HepG2 (cell line): ENCODE measurements around the gene FAM43B. TPM values are rescaled to one million over a fixed set of nuclear protein-coding genes. Genes with fewer than 3 reads are reported as not detected.

ENCODE experiments used
- CCAR2 ChIP-seq: fragments of 200-400 bp; formaldehyde crosslinking; optimal IDR thresholded peaks from 2 replicates; pipeline ENCODE3; 2018; ENCODE audit warnings: low read depth, mild to moderate bottlenecking, low read length, moderate library complexity
- GTF3A ChIP-seq: sonication (generic); formaldehyde crosslinking; conservative IDR thresholded peaks from 2 replicates; pipeline ENCODE4 v1.4.0; 2020; ENCODE audit warnings: mild to moderate bottlenecking, missing genetic modification reagents
- HMG20B ChIP-seq: conservative IDR thresholded peaks from 2 replicates; pipeline ENCODE4 v1.6.1; 2016; ENCODE audit warnings: missing genetic modification reagents, missing compliant biosample characterization
- KLF16 ChIP-seq, 2 experiments: sonication (generic) in 1 of 2; formaldehyde crosslinking in 1 of 2; IDR thresholded peaks; 2 replicates each; pipeline versions ENCODE4 v1.6.1 to v1.8.0; 2016 to 2023; ENCODE audit warnings: missing genetic modification reagents in 2 of 2, missing compliant biosample characterization in 1 of 2
- MAF1 ChIP-seq: sonication (generic); formaldehyde crosslinking; IDR thresholded peaks from 2 replicates; pipeline ENCODE4 v1.5.0; 2020; ENCODE audit warnings: missing genetic modification reagents, borderline replicate concordance
- MEIS2 ChIP-seq: sonication (generic); formaldehyde crosslinking; IDR thresholded peaks from 2 replicates; pipeline ENCODE4 v1.9.0; 2021; ENCODE audit warnings: mild to moderate bottlenecking, missing genetic modification reagents
- NBN ChIP-seq: fragments of 450-650 bp; conservative IDR thresholded peaks from 2 replicates; pipeline ENCODE4 v1.6.1; 2017
- NFIC ChIP-seq: IDR thresholded peaks from 2 replicates; pipeline ENCODE4 v1.6.1; 2012; ENCODE audit warnings: mild to moderate bottlenecking, low read length, inconsistent platforms
- PHF8 ChIP-seq: sonication (generic); formaldehyde crosslinking; IDR thresholded peaks from 2 replicates; pipeline ENCODE4 v1.5.0; 2020; ENCODE audit warnings: missing genetic modification reagents
- SIX4 ChIP-seq: sonication (generic); formaldehyde crosslinking; IDR thresholded peaks from 2 replicates; pipeline ENCODE4 v1.4.0; 2020; ENCODE audit warnings: missing genetic modification reagents
- SOX6 ChIP-seq, 2 experiments: fragments of 450-650 bp in 1 of 2; sonication (generic) in 1 of 2; formaldehyde crosslinking in 1 of 2; IDR thresholded peaks; 2 replicates each; pipeline versions ENCODE4 v1.4.0 to v1.6.1; 2017 to 2020; ENCODE audit warnings: antibody characterized with exemption in 1 of 2, mild to moderate bottlenecking in 1 of 2, missing genetic modification reagents in 1 of 2
- SSRP1 ChIP-seq: IDR thresholded peaks from 2 replicates; pipeline ENCODE4 v1.6.1; 2016; ENCODE audit warnings: control low read depth
- TARDBP ChIP-seq: sonication (generic); formaldehyde crosslinking; IDR thresholded peaks from 2 replicates; pipeline ENCODE4 v1.8.0; 2022; ENCODE audit warnings: mild to moderate bottlenecking, missing genetic modification reagents
- TBX2 ChIP-seq: sonication (generic); formaldehyde crosslinking; IDR thresholded peaks from 2 replicates; pipeline ENCODE4 v1.5.0; 2020; ENCODE audit warnings: missing genetic modification reagents, mild to moderate bottlenecking, borderline replicate concordance
- U2AF1 ChIP-seq: fragments of 200-400 bp; formaldehyde crosslinking; optimal IDR thresholded peaks from 2 replicates; pipeline ENCODE3; 2017; ENCODE audit warnings: mild to moderate bottlenecking, low read depth, low read length
- ZEB1 ChIP-seq: IDR thresholded peaks from 2 replicates; pipeline ENCODE4 v1.6.1; 2012; ENCODE audit warnings: mild to moderate bottlenecking, low read depth, inconsistent platforms; ENCODE audit not compliant: insufficient replicate concordance
- ZNF253 ChIP-seq: sonication (generic); formaldehyde crosslinking; IDR thresholded peaks from 2 replicates; pipeline ENCODE4 v1.8.0; 2022; ENCODE audit warnings: mild to moderate bottlenecking, missing genetic modification reagents, borderline replicate concordance
- ZNF335 ChIP-seq: sonication (generic); formaldehyde crosslinking; IDR thresholded peaks from 2 replicates; pipeline ENCODE4 v1.4.0; 2020; ENCODE audit warnings: missing genetic modification reagents
- ZNF574 ChIP-seq: sonication (generic); formaldehyde crosslinking; IDR thresholded peaks from 2 replicates; pipeline ENCODE4 v1.4.0; 2020; ENCODE audit warnings: missing genetic modification reagents
- polyA plus RNA-seq, 8 experiments: library from polyadenylated mRNA; depleted of rRNA in 3 of 8; stranded (reverse) in 7 of 8; unstranded in 1 of 8; fragments of >200 nt; fragmentation: Illumina TruSeq in 4 of 8; extraction: Trizol in 4 of 8; gene quantifications; 2 replicates each; pipeline versions ENCODE4 v1.2.1 to v1.2.3, GENCODE V29; 2011 to 2016; ENCODE audit warnings: low read depth in 4 of 8, missing spikeins in 1 of 8, mixed read lengths in 1 of 8; ENCODE audit not compliant: insufficient read depth in 1 of 8
- total RNA-seq, 5 experiments: library from RNA; depleted of rRNA; stranded (reverse); fragments of >200 nt; fragmentation: Illumina TruSeq; extraction: Trizol; gene quantifications; 2 replicates each; pipeline ENCODE4 v1.2.3, GENCODE V29; 2016; ENCODE audit warnings: low read depth in 1 of 5
- TF ChIP-seq, protein P1 (sequence below): sonication (generic); formaldehyde crosslinking; IDR thresholded peaks from 2 replicates; pipeline ENCODE4 v1.4.0; 2020; ENCODE audit warnings: missing genetic modification reagents
- TF ChIP-seq, protein P2 (sequence below): sonication (generic); formaldehyde crosslinking; IDR thresholded peaks from 2 replicates; pipeline ENCODE4 v1.8.1; 2023; ENCODE audit warnings: missing genetic modification reagents, inconsistent platforms, borderline replicate concordance
- TF ChIP-seq, protein P3 (sequence below): sonication (generic); formaldehyde crosslinking; IDR thresholded peaks from 2 replicates; pipeline ENCODE4 v1.8.1; 2023; ENCODE audit warnings: missing genetic modification reagents, mild to moderate bottlenecking, borderline replicate concordance
- TF ChIP-seq, protein P4 (sequence below): sonication (generic); formaldehyde crosslinking; IDR thresholded peaks from 2 replicates; pipeline ENCODE4 v1.5.1; 2020; ENCODE audit warnings: missing genetic modification reagents, mild to moderate bottlenecking, borderline replicate concordance

Gene FAM43B
- total and polyA plus RNA-seq, 2 of the 13 experiments (the other 11 are each of a cell fraction or from before 2014, with no cell fraction given), result 0.63 to 3.7 TPM

GRCh38 chr1:20551945-20552727 lies at the start of gene FAM43B (continued):
- TF ChIP-seq, protein P1, sequence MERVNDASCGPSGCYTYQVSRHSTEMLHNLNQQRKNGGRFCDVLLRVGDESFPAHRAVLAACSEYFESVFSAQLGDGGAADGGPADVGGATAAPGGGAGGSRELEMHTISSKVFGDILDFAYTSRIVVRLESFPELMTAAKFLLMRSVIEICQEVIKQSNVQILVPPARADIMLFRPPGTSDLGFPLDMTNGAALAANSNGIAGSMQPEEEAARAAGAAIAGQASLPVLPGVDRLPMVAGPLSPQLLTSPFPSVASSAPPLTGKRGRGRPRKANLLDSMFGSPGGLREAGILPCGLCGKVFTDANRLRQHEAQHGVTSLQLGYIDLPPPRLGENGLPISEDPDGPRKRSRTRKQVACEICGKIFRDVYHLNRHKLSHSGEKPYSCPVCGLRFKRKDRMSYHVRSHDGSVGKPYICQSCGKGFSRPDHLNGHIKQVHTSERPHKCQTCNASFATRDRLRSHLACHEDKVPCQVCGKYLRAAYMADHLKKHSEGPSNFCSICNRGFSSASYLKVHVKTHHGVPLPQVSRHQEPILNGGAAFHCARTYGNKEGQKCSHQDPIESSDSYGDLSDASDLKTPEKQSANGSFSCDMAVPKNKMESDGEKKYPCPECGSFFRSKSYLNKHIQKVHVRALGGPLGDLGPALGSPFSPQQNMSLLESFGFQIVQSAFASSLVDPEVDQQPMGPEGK (CRISPR knock-in tag), result peak; percentile 53
- TF ChIP-seq HMG20B, result no peak
- peak; percentile 59; the same call in 1 of the 2 replicates for TF ChIP-seq SSRP1 (CRISPR knock-in tag)
- TF ChIP-seq, protein P2, sequence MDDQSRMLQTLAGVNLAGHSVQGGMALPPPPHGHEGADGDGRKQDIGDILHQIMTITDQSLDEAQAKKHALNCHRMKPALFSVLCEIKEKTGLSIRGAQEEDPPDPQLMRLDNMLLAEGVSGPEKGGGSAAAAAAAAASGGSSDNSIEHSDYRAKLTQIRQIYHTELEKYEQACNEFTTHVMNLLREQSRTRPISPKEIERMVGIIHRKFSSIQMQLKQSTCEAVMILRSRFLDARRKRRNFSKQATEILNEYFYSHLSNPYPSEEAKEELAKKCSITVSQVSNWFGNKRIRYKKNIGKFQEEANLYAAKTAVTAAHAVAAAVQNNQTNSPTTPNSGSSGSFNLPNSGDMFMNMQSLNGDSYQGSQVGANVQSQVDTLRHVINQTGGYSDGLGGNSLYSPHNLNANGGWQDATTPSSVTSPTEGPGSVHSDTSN (CRISPR knock-in tag), result no peak
- no peak; the same call in 1 of the 2 replicates for TF ChIP-seq TBX2 (CRISPR knock-in tag)
- peak; percentile 63; the same call in 1 of the 2 replicates for TF ChIP-seq MAF1
- TF ChIP-seq, protein P3, sequence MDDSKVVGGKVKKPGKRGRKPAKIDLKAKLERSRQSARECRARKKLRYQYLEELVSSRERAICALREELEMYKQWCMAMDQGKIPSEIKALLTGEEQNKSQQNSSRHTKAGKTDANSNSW, result no peak
- peak; percentile 60 for TF ChIP-seq U2AF1
- TF ChIP-seq SOX6 (IDR thresholded peaks at IDR 0.05), result no peak
- peak; percentile 49 for TF ChIP-seq SOX6 (CRISPR knock-in tag; IDR thresholded peaks at IDR 0.05)
- 0 out of 2 replicates have a peak, but pooled peaks have one; percentile 31 for TF ChIP-seq TARDBP (CRISPR knock-in tag)
- TF ChIP-seq CCAR2, result no peak
- no peak for TF ChIP-seq ZNF335 (CRISPR knock-in tag)
- peak; percentile 42 for TF ChIP-seq ZEB1
- TF ChIP-seq PHF8, result peak; percentile 72
- TF ChIP-seq KLF16 (CRISPR knock-in tag; IDR thresholded peaks at IDR 0.05), result peak in 1 of 2 experiments; percentile 32; a peak in 1 of 4 replicates
- TF ChIP-seq, protein P4, sequence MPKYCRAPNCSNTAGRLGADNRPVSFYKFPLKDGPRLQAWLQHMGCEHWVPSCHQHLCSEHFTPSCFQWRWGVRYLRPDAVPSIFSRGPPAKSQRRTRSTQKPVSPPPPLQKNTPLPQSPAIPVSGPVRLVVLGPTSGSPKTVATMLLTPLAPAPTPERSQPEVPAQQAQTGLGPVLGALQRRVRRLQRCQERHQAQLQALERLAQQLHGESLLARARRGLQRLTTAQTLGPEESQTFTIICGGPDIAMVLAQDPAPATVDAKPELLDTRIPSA (CRISPR knock-in tag), result 0 out of 2 replicates have a peak, but pooled peaks have one; percentile 72
- peak; percentile 48; the same call in 1 of the 2 replicates for TF ChIP-seq NFIC
- peak; percentile 63; the same call in 1 of the 2 replicates for TF ChIP-seq ZNF574 (CRISPR knock-in tag)
- TF ChIP-seq ZNF253 (CRISPR knock-in tag), result no peak
- TF ChIP-seq NBN, result no peak
- no peak for TF ChIP-seq MEIS2 (CRISPR knock-in tag)
- TF ChIP-seq GTF3A (CRISPR knock-in tag), result no peak
- no peak for TF ChIP-seq SIX4
